CD4-positive, alpha-beta T cell treated with Interleukin-15 for 4 hours (primary cell): ENCODE data around the gene RASAL1.

ENCODE experiments used
- DNase-seq: peaks from one replicate; pipeline ENCODE4 v3.0.0-alpha.2; 2020; ENCODE audit warnings: low spot score

Gene RASAL1

DNA sequence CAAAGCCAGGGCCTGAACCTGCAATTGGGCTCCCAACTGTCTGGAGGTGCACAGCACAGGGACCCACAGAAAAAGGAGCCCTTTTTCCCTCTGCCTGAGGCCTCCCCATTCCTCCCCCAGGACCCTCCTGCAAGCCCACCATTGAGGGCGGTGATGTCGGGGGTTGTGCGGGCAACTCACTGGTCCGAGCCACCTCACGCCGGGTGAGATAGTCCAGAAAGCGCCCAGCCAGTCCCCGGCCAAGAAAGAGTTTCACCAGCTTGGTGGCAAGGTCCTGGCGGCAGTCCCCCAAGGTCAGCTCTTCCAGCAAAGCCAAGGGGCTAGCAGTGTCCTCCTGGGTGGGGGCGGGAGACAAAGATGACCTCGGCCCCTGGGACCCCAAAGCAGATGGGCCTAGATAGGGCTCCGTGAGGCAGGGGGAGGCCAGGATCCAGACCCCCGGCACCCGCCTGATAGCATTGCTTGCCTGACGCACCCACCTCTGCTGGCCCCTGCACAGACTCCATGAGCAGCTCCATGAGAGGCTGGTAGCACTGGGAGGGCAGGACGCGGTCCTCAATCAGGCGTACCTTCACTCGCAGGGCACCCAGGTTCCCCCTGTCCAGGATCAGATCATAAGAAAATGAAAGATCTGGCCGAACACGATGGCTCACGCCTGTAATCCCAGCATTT is 20.0 kb downstream of the RASAL1 start:
- DNase-seq: no peak

GRCh38 chr12:113114447-113115178 is 20.9 kb downstream of the RASAL1 start:
- DNase-seq: no peak

DNA sequence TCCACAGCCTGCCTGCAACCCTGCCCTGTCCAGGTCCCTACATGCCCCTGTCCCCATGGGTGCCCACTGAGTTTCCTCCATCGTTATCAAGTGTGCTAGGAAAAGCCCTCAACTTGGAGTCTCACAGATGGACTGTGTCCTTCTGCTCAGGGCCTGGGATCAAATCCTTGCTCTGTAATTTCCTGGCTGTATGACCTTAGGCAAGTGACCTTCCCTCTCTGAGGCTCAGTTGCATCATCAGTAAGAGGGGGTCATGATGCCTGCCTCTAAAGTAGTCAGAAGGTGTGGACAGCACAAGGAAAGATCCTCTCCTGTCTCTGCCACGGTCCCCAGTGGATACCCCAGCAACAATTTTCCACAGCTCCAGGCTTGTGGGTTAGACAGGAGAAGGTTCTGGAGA is 22.2 kb downstream of the RASAL1 start:
- no peak for DNase-seq

DNA sequence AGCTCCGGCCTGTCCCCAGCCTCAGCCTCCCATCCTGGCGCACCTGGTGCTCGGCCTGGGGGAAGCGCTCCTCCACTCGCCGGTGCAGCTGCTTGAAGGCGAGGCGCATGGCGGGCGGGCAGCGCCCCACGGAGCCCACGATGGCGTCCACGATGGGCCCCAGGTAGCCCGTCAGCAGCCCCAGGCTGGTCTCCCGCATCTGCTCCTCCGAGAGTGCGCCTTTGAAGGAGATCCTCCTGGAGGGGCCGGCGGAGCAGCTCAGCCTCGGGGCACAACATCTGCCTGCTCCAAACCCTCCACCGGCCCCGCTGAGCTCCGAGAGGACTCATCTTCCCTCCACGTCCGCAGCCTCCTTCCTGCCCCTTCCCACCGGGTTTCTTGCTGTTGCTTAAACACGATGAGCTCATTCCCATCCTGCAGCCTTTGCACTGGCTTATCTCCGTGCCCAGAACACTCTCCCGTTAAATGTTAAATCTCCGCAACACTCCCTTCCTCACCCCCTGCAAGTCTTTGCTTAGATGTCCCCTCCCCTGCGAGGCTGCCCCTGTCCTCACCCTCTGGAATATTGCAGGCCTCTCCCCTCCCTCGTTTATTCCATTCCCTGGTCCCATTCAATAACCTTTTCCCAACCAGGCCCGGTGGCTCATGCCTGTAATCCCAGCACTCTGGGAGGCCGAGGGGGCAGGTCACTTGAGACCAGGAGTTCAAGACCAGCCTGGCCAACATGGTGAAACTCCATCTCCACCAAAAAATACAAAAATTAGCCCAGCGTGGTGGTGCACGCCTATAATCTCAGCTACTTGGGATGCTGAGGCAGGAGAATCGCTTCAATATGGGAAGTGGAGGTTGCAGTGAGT is 23.3 kb downstream of the RASAL1 start:
- DNase-seq: no peak

DNA sequence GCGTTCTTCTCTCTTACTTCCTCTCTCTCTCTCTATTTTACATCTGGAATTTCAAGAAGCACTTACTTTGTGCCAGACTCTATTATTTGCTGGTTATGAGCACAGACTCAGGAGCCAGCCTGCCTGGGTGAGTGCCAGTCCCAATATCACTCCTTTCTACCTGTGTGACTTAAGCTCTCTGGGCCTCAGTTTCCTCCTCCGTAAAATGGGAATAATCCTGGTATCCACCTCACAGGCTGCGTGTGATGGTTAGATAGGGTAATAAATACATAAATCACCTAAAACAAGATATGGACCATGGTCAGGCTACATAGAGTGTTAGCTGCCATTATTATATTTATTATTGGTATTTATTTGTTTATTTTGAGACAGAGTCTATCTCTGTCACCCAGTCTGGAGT is 24.3 kb downstream of the RASAL1 start:
- no peak for DNase-seq

DNA sequence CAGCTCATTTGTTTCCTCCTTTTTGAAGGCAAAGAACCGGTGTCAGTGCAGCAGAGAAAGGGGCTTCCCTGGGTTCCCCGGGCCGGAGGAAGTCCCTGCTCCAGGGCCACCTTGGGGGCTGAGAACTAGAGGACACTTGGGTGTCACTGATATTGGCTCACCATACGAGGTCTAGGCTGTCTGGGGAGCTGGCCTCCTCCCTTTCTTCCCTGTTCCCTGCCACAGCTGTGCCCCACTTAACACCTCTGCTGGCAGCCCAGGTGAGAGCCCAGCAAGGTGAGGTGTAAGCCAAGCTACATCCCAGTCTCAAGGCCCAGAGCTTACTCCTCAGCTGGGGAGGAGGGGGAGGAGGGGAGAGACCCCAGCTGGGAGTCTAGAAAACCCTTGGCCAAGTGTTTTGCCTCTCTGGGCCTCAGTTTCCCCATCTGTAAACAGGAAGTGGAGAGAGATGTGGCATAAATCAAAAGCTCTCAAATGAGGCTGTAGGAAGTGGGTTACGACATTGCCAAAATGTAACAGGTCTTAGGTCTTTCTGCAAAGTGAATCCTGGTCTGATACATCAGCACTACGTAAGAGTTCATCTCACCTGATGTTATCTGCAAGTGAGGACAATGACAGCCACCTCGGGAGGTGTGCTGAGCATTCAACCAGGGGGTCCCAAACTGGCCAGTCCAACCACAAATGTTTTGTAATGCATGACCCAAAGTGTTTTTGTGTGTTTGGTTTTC is 25.5 kb downstream of the RASAL1 start:
- DNase-seq: no peak

DNA sequence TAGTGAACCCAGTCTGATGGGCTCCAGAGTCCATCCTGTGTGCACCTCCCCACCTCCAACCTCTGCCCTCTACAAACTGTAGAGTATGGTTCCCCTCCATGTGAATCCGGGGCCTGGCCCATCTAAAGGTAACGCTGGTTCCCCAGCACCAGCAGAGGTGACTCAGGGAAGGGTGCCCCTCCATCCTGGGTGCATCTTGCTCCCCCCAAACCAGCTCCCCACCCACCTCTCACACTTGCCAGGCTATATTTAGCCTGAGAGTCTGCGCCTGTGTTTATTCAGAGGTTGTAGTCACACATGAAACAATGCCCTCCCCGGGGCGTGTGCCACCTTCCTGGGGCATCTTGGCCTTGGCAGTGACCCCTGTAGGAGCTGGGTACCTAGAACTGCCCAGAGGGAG is 26.2 kb downstream of the RASAL1 start:
- DNase-seq: no peak

GRCh38 chr12:113108308-113108707 is 27.3 kb downstream of the RASAL1 start:
- DNase-seq: no peak

- no peak for DNase-seq
These were observed 29.2 kb downstream of the RASAL1 start for GRCh38 chr12:113106361-113106760.

- DNase-seq: no peak
These were observed 29.8 kb downstream of the RASAL1 start for GRCh38 chr12:113105606-113106271.

DNA sequence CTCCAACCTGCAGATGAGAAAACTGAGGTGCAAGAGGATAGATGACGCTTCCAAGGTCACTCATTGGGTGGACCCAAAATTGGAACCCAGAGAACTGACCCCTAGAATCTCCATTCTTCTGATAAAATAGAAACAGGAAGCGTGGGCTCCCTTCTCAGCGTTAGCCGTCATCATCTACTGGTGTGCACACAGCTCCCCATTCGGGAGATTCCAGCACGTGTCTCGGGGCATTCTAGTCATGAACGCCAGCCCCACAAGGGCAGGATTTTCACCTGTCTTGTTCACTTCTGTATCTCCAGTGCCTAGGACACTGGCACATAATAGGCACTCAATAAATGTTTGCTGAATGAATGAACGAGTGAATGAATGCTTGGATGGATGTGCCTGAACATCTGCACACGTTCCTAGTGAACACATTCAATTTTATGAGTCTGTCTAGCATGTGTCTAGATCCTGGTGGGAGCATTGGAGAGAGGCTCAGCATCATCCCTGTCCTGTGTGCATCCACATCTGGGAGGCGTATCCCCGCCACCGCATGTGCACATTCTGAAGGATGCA is 30.5 kb downstream of the RASAL1 start:
- no peak for DNase-seq

GRCh38 chr12:113103756-113104450 is 31.7 kb downstream of the RASAL1 start:
- peak; percentile 51 for DNase-seq

DNA sequence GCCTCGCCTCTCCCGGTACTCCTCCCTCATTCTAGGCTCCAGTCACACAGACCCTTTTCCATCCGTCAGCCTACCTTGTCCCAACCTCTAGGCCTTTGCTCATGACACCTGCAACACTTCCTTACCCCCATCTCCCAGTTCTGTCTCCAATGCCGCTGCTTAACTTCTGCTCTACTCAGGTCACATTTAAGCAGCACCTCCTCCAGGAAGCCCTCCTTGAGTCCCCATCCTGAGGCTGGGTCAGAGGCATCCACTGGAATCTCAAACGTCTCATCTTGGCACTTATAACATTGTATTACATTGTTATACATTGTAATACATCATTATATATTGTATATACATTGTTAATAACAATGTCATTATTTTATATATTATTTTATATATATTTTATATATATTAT is 32.8 kb downstream of the RASAL1 start:
- DNase-seq: no peak

DNA sequence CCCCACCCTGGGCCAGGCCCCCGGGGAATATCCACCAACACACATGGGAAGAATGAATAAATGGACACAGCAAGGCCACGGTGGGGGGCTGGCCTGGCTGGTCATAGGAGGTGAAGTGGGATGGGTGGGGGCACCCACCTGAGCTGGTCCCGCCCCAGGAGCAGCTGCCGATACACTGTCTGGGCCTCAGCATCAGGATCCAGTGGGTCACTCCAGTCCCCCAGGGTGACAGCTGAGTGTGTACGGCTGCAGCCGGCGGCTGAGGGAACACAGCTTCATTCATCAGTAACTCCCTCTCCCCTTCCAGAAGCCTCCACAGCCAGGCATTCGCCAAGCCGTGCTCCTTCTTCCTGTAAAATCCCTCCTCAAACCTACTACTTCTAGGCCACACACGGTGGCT is 33.8 kb downstream of the RASAL1 start:
- no peak for DNase-seq

GRCh38 chr12:113099764-113100163 is 35.8 kb downstream of the RASAL1 start:
- no peak for DNase-seq

DNA sequence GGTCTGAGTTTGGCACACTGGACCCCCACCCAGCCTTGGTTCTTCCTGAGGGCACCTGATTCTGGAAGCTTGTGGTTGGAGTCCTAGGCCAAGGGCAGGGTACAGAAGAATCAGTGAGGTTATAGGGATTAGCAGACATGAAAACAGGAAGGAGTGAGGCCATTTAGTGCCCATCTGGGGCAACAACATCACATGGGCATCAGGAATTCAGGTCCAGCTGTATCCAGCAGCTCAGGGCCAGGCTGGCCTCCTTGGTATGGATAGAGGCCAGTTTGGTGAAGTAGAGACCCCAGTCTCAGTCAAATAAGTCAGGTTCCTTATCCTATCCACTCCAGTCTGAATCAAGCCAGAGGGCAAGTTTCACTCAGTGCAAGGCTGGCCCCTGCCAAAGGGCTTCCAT is 36.2 kb downstream of the RASAL1 start:
- no peak for DNase-seq

DNA sequence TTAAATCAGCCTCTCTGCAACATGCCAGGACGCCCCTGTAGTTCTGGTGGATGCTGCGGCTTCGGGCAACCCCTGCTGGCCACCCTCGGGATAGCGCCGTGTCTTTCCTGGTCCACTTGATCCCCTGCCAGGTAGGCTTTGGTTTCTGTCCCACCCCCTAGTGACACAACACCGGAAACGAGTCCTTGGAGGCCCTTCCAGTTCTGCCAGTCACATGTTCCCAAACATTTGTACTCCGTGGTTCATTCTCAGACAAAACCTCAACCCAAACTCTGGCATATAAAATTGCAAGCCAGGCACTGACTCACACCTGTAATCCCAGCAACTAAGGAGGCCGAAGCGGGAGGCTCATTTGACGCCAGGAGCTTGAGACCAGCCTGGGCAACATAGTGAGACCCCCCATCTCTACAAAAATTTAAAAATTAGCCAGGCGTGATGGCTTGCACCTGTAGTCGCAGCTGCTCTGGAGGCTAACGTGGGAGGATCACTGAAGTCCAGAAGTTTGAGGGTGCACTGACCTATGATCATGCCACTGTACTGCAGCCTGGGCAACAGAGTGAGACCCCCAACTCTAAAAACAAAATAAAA is 37.0 kb downstream of the RASAL1 start:
- peak; percentile 62 for DNase-seq

GRCh38 chr12:113097716-113098440 is 37.7 kb downstream of the RASAL1 start:
- no peak for DNase-seq

DNA sequence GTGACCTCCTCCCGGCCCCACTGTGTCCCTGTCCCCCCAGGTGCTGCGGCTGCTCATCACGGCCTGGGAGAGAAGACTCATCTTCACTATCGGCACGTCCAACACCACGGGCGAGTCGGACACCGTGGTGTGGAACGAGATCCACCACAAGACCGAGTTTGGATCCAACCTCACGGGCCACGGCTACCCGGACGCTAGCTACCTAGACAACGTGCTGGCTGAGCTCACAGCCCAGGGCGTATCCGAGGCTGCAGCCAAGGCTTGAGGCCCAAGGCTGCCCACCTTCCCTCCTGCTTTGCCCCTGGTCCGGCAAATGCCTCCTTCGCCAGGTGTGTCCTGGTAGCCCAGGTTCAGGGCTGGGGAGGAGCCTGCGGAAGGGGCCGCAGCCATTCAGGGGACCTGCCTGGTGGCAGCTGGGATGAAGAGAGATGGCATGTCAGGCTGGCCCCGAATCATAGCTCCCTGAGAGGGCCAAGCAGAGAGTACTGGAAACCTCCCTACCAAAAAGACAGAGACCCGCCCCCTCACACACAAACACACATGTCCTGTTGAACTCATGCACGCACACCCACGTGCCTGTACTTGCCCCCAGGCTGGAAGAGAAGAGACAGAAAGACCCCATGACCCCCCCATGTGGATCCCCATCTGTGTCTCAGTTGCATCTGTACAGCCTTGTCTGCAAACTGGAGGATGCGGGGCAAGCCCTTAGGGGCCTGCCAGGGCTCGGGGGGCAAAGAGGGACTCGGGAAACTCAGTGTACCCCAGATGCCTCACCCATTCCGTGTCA is 38.7 kb downstream of the RASAL1 start:
- DNase-seq: no peak
